Right lobe of liver (tissue), 6 donors: ENCODE data around the gene SNX14. TPM values are rescaled to one million over a fixed set of nuclear protein-coding genes. Genes with fewer than 3 reads are reported as not detected.
A peak's percentile ranks its signal among the peaks of the same experiment; 100 is the strongest.
"Not testable (repeated sequence)": the region's sequence is repeated elsewhere in the genome, so short reads cannot be mapped to it uniquely, and the experiment has no call there.

Source experiments
- ATAC-seq, 4 donors: fragments of 200-7000 bp; cut with Tn5 transposase; one replicate each; pipeline ENCODE4 v1.9.1; 2020; ENCODE audit warnings: mild to moderate bottlenecking in 4 of 4, moderate library complexity in 4 of 4
- DNase-seq, 3 donors: peaks; one replicate each; pipeline ENCODE4 v3.0.0-alpha.2; 2020
- H3K27ac ChIP-seq, 3 donors: fragments of 200-600 bp; one replicate each; pipeline ENCODE4 v1.8.0; 2022
- H3K27me3 ChIP-seq, 2 donors: fragments of 200-600 bp; one replicate each; pipeline ENCODE4 v1.8.0; 2022
- H3K36me3 ChIP-seq, 4 donors: fragments of 200-600 bp; sonication (generic) in 1 of 4; one replicate each; pipeline versions ENCODE4 v1.5.1 to v1.8.0; 2017 to 2022; ENCODE audit warnings: control low read depth in 1 of 4
- H3K4me1 ChIP-seq, 4 donors: fragments of 200-600 bp; sonication (generic) in 1 of 4; one replicate each; pipeline versions ENCODE4 v1.5.1 to v1.8.0; 2017 to 2022; ENCODE audit warnings: control low read depth in 1 of 4
- H3K4me3 ChIP-seq, 3 donors: fragments of 200-600 bp; one replicate each; pipeline ENCODE4 v1.8.0; 2022
- H3K9me3 ChIP-seq, 4 donors: fragments of 200-600 bp; sonication (generic) in 1 of 4; one replicate each; pipeline versions ENCODE4 v1.5.1 to v1.8.0; 2017 to 2022; ENCODE audit warnings: control low read depth in 1 of 4
- POLR2A ChIP-seq: fragments of 450-650 bp; IDR thresholded peaks from one replicate; pipeline ENCODE4 v1.6.1; 2017; ENCODE audit warnings: antibody characterized with exemption, mild to moderate bottlenecking
- WGBS: methylation state at CpG from one replicate; pipeline ENCODE4 v1.1.6; 2018; ENCODE audit warnings: low coverage, low lambda C conversion rate; ENCODE audit not compliant: insufficient coverage; ENCODE audit errors: missing lambda C conversion rate; 5-methylcytosine and 5-hydroxymethylcytosine counted together
- intact Hi-C, 2 donors: fragments of 100-400 bp; cut with DNase I; formaldehyde crosslinking; loops; one replicate each; pipeline versions ENCODE4 v1.11.2 to v1.14.1; 2022
- total RNA-seq, 6 experiments: library from RNA; depleted of rRNA in 2 of 6; stranded (reverse); fragments of >200 nt in 2 of 6; fragmentation: NEBNext Ultra II Directional in 3 of 6; extraction: Animal tissue kit (Norgen Biotek cat#: 25700) in 3 of 6; gene quantifications; one replicate each; pipeline versions ENCODE4 v1.1.0 to v1.2.4, GENCODE V29; 2016 to 2023
- TF ChIP-seq, protein P1 (sequence below), 4 donors: fragments of 200-600 bp in 3 of 4; fragments of 450-650 bp in 1 of 4; IDR thresholded peaks; one replicate each; pipeline versions ENCODE4 v1.5.1 to v1.8.0; 2016 to 2022; ENCODE audit warnings: antibody characterized with exemption in 4 of 4, mild to moderate bottlenecking in 2 of 4
- donor health status: DM: no; HTN: yes; CAD: no.
- donor health status: DM: no; HTN: no; CAD: no.
- donor health status: DM: no; HTN: no; CAD: no.
- donor health status: DM: no; HTN: yes; CAD: no.
- donor health status: DM: no; HTN: yes; CAD: no.

Gene SNX14
- total RNA-seq, 6 experiments from 2014 or later: 35.0 to 72.5 (median 51.9) TPM

DNA sequence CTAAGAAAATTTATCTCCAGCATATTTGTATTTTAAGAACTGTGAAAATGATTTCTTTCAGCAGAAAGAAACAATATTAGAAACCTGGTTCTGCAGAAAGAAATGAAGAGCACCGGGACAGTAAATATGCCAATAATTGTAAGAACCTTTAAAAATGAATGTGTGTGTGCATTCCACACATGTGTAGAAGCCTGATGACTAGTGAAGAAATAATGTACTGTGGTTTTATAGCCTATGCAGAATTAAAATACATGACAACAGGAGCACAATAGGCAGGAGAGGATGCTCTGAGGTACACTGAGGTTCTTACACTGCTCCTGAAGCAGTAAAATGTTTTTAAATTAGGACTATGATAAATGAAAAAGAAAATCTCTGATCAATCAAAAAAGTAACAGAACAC is 48.9 kb downstream of the SNX14 start:
- no peak for ATAC-seq
- intact Hi-C loops: no loop called here

DNA sequence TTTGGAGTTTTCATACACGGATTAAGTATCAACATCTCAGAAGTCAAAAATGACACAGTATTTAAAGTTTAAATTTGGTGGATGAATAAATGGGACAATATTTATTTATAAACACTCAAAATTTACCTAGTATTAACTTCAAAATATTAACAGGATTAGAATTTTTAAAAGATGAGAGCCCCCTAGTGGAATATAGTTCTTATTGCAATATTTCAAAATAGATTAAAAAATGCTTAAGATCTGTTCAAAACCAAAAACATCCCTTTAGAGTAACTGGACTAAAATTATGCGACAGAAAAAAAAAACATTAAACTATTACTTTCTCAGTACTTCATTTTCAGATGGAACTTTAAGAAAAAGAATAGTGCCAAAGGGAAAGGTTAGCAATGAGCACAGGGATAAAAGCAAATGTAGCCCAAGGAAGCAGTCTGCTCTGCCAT is 56.6 kb downstream of the SNX14 start:
- Histone ChIP-seq H3K9me3 (no peaks in the 10 kb centered on the region), H3K4me3 (no peak overlapping the region), H3K4me1 (no peaks in the 10 kb centered on the region), H3K36me3 (peaks cover 0 to 29% (median 7%) of the 10 kb centered on the region in 4 donors), H3K27me3 (no peaks in the 10 kb centered on the region), H3K27ac (no peak overlapping the region)
- DNase-seq (no peak), ATAC-seq (peak in 3 of 4 donors; percentile 34 to 43 (median 43))
- WGBS: 40% methylated on average over 2 of the region's 2 CpGs
- intact Hi-C loops: no loop called here
- no peak for TF ChIP-seq POLR2A
- TF ChIP-seq, protein P1, sequence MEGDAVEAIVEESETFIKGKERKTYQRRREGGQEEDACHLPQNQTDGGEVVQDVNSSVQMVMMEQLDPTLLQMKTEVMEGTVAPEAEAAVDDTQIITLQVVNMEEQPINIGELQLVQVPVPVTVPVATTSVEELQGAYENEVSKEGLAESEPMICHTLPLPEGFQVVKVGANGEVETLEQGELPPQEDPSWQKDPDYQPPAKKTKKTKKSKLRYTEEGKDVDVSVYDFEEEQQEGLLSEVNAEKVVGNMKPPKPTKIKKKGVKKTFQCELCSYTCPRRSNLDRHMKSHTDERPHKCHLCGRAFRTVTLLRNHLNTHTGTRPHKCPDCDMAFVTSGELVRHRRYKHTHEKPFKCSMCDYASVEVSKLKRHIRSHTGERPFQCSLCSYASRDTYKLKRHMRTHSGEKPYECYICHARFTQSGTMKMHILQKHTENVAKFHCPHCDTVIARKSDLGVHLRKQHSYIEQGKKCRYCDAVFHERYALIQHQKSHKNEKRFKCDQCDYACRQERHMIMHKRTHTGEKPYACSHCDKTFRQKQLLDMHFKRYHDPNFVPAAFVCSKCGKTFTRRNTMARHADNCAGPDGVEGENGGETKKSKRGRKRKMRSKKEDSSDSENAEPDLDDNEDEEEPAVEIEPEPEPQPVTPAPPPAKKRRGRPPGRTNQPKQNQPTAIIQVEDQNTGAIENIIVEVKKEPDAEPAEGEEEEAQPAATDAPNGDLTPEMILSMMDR (IDR thresholded peaks at IDR 0.05): peak; percentile 37 to 64 (median 56)

More for the DNA sequence above, 48.9 kb downstream of the SNX14 start:
- WGBS: 100% methylated on average over 1 of the region's 1 CpG
- Histone ChIP-seq H3K27ac (no peak overlapping the region), H3K4me1 (no peaks in the 10 kb centered on the region), H3K27me3 (no peaks in the 10 kb centered on the region), H3K9me3 (no peaks in the 10 kb centered on the region), H3K36me3 (peaks cover 0 to 50% (median 5%) of the 10 kb centered on the region in 4 donors), H3K4me3 (no peak overlapping the region)
- TF ChIP-seq POLR2A: no peak
- TF ChIP-seq, protein P1 (IDR thresholded peaks at IDR 0.05): no peak
- DNase-seq: no peak

DNA sequence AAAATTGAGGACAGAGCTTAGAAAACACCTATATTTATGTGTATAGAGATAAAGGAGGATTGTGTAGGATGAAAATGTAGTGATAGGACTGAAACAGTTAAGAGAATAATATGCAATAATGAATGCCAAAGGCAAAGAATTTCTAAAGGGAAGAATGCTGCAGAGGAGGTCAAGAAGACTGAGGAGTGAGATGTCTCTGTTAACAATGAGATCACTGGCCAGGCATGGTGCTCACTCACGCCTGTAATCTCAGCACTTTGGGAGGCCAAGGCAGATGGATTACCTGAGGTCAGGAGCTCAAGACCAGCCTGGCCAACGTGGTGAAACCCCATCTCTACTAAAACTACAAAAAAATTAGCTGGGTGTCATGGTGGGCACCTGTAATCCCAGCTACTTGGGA is 69.4 kb downstream of the SNX14 start:
- H3K4me1 ChIP-seq, DNase-seq, ATAC-seq, H3K27ac ChIP-seq, H3K27me3 ChIP-seq, H3K9me3 ChIP-seq, H3K4me3 ChIP-seq, intact Hi-C loops: not testable (repeated sequence)
- 81% methylated on average over 2 of the region's 2 CpGs for WGBS
- H3K36me3 ChIP-seq: peaks cover 0 to 12% (median 2%) of the 10 kb centered on the region in 4 donors

DNA sequence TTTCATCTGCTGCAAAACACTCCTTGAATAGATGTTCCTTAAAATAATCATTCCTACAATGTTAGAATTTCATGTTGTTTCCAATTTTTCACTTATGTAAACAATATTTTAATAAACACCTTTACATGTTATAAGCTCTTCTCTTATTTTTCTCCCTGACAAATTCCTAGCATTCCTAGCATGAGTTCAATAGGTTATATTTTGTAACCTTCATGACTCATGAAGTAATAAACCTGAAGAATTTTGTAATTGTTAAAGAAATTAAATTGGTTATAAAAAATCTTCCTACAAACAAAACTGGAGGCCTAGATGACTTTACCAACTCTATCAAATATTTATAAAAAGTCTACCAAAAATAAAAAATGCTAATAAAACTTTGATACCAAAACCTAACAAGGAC is 77.5 kb downstream of the SNX14 start:
- DNase-seq (no peak), ATAC-seq (peak in 2 of 4 donors; percentile 45 to 59)
- Histone ChIP-seq H3K27me3 (no peaks in the 10 kb centered on the region), H3K27ac (no peak overlapping the region), H3K4me1 (no peaks in the 10 kb centered on the region), H3K9me3 (no peaks in the 10 kb centered on the region), H3K36me3 (peaks cover 0 to 30% (median 14%) of the 10 kb centered on the region in 4 donors), H3K4me3 (no peak overlapping the region)
- intact Hi-C loops: no loop called here
- TF ChIP-seq, protein P1 (IDR thresholded peaks at IDR 0.05): no peak
- TF ChIP-seq POLR2A: no peak

DNA sequence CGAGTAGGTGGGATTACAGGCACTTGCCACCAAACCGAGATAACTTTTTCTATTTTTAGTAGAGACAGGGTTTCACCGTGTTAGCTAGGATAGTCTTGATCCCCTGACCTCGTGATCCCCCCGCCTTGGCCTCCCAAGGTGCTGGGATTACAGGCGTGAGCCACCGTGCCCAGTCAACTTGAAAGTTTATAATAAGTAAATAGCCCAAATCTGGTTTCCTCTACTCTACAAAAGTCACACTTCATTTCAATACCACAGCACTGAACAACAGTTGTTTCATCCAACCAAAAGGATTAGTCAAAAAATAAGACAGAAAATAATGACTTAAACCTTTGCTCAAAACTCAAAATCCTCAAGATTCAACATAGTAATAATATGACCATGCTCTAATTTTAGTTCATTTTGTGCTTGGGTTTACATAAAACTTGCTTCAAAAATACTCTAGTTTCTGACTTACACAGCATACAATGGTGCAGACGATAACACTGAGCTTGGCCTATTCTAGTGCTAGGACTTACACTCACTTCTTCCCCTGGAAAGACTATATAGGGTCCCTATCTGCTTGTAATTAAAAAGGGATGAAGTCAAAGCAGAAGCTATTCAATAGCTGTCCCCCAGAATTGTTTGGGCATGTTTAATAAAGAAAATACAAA is 87.1 kb downstream of the SNX14 start:
- intact Hi-C loops: no loop called here

More for the DNA sequence above, 87.1 kb downstream of the SNX14 start:
- ATAC-seq (no peak), DNase-seq (no peak)
- H3K4me1 ChIP-seq: no peaks in the 10 kb centered on the region
- H3K27ac ChIP-seq: no peak overlapping the region
- no peaks in the 10 kb centered on the region for H3K9me3 ChIP-seq
- TF ChIP-seq POLR2A: no peak
- TF ChIP-seq, protein P1 (IDR thresholded peaks at IDR 0.05): no peak
- H3K27me3 ChIP-seq: no peaks in the 10 kb centered on the region
- H3K4me3 ChIP-seq: no peak overlapping the region
- 89% methylated on average over 8 of the region's 8 CpGs for WGBS
- H3K36me3 ChIP-seq: peaks cover 0 to 25% (median 11%) of the 10 kb centered on the region in 4 donors
